GM08714 (cell line): ENCODE measurements around the gene PPP1R1A.

Experiments used
- H3K4me3 ChIP-seq: fragments of 200-500 bp; sonication (Bioruptor generic); 2 replicates; pipeline ENCODE4 v1.5.1; 2014; ENCODE audit warnings: mild to moderate bottlenecking, low read length, inconsistent platforms
- ZNF274 ChIP-seq: IDR thresholded peaks from 2 replicates; pipeline ENCODE4 v1.6.1; 2012; ENCODE audit warnings: mild to moderate bottlenecking, low read depth, low read length

The PPP1R1A gene

GRCh38 chr12:54555670-54556257 is 32.7 kb downstream of the PPP1R1A start:
- no peak overlapping the region for H3K4me3 ChIP-seq
- no peak for TF ChIP-seq ZNF274

- no peak overlapping the region; the same call in 1 of the 2 replicates for H3K4me3 ChIP-seq
Measured at GRCh38 chr12:54549774-54550451, 38.5 kb downstream of the PPP1R1A start.

GRCh38 chr12:54546511-54546910 is 41.9 kb downstream of the PPP1R1A start:
- no peak for TF ChIP-seq ZNF274
- no peak overlapping the region for H3K4me3 ChIP-seq

More at GRCh38 chr12:54549774-54550451, 38.5 kb downstream of the PPP1R1A start:
- TF ChIP-seq ZNF274 = no peak

DNA sequence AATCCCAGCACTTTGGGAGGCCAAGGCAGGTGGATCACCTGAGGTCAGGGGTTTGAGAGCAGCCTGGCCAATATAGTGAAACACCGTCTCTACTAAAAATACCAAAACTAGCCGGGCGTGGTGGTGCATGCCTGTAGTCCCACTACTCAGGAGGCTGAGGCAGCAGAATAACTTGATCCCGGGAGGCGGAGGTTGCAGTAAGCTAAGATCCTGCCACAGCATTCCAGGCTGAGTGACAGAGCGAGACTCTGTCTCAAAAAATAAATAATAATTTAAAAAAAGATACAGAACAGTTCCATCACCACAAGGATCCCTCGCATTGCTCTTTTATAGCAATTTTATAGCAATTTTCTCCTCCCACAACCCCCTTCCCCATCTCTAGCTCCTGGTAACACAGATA is 43.7 kb downstream of the PPP1R1A start:
- H3K4me3 ChIP-seq = no peak overlapping the region
- TF ChIP-seq ZNF274 = no peak

DNA sequence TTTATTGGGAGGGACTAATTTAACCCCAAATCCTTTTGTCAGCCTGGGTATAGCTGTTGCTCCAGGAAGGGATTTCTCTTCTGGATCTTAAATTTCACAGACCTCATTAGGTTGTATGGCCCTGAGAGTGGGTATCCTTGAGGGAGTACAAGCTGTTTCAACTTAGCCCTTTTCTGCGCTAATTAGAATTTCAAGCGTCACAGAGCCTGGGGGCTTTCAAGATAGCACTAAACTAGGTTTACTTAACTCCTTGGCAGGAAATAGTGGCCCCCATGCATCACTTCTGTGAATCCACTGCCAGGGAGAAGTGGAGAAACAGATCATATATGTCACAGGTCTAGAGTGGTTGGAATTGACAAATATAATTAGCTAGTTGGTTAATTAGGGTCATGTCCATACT is 44.9 kb downstream of the PPP1R1A start:
- TF ChIP-seq ZNF274 = no peak
- H3K4me3 ChIP-seq = no peak overlapping the region

DNA sequence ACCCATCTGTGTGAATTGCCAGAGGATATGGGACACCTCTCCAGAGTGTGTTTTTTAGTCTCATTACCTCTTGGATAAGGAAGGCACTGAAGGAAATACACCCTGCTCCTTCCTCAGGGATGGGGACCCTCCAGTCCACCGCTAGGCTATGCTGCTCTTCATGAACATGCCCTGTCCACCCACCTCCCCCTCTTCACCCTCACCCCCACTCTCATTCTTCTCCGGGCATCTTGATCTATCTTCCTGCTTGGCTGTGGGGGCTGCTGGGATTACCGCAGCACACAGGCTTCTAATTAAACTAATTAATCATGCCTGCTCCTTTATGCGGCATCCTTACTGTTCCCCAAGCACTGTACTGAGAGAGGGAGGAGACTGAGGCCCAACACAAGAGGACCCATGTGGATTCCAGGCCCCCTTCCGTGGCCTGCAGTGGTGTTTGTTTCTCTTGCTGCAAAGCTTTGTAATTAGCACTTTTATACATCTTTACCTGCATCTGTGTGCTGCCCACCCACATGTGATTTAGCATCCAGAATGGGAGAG is 46.6 kb downstream of the PPP1R1A start:
- H3K4me3 ChIP-seq = no peak overlapping the region
- TF ChIP-seq ZNF274 = no peak

DNA sequence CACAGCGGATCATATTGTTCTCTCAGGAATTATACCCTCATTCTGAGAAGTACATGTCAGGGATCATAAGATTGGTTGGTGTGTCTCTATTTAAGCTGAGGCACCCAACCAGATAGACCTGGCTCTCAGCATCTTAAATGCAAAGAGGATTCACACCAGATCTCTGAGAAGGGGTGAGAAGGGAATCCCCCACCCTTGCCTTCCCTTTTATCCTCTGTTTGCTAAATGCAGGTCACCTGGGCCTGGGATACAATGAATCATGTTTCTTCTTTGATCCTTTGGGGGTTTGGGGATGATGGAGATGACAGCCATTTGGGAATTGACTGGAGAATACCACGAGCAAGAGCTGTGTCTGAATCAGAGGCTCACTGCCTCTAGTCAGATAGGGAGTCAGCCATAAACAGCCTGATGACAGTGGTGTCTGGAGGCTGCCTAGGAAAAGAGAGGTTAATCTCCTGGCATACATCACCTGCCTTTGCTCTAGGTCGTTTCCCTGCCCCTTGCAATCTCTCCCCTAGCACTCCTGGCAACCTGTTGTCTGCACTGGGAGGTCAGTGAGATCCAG is 50.2 kb downstream of the PPP1R1A start:
- no peak overlapping the region for H3K4me3 ChIP-seq
- TF ChIP-seq ZNF274 = no peak

DNA sequence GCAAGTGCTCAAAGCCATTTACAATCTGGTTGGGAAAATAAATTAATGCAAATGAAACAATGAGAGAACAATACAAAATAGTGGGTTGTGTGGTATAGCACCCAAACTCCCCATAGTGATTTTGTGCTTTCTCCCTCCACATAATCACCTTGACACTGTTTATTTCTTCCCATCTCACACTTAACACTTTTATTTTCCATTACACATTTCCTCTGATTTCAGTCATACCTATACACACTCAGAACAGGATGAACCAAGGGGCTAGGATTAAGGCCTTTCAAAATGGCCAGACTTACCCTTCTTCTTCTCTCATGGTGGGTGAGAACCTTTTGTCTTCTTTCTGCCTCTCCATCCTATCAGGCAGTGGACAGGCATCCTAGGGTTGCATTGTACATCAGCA is 53.0 kb downstream of the PPP1R1A start:
- no peak overlapping the region for H3K4me3 ChIP-seq
- no peak for TF ChIP-seq ZNF274

- H3K4me3 ChIP-seq = no peak overlapping the region
- no peak for TF ChIP-seq ZNF274
Measured at GRCh38 chr12:54529581-54529980, 58.9 kb downstream of the PPP1R1A start.
